Measurements from ENCODE around the gene TTBK1. TPM values are rescaled to one million over a fixed set of nuclear protein-coding genes. Genes with fewer than 3 reads are reported as not detected.

Gene TTBK1
- total RNA-seq, 1 experiment from 2014 or later, result 0.61 TPM

GRCh38 chr6:43241446-43241845, 1.8 kb upstream of the TTBK1 start:
- no peaks in the 10 kb centered on the region for H3K36me3 ChIP-seq (ENCODE audit: control insufficient read depth, insufficient read depth, low read length)
- no peaks in the 10 kb centered on the region for H3K4me1 ChIP-seq
- Mint-ChIP-seq H3K27ac (ENCODE audit: unreplicated experiment) (no peak overlapping the region), H3K4me3 (ENCODE audit: unreplicated experiment) (no peak overlapping the region), H3K9me3 (ENCODE audit: unreplicated experiment) (no peaks in the 10 kb centered on the region), H3K4me1 (ENCODE audit: low read depth, unreplicated experiment) (no peaks in the 10 kb centered on the region), H3K36me3 (ENCODE audit: insufficient read depth, unreplicated experiment) (no peaks in the 10 kb centered on the region), H3K27me3 (ENCODE audit: insufficient read depth, unreplicated experiment) (peaks cover 8% of the 10 kb centered on the region)
- TF ChIP-seq CTCF (IDR thresholded peaks at IDR 0.05; ENCODE audit: insufficient read depth in 1 of 2, low read depth in 1 of 2, low read length in 1 of 2, severe bottlenecking in 1 of 2, unreplicated experiment in 1 of 2), result no peak
- BruUV-seq (replicated peaks), result no TSS peak
- ChIA-PET POLR2A (no interaction called here), CTCF (interaction anchor here (0.6 kb wide), 1 partner anchor 12 kb away, joined by 4 read pairs; the partner anchor contains the start of gene DNPH1)
- H3K27me3 ChIP-seq (replicated peaks; ENCODE audit: control insufficient read depth, insufficient read depth, low read length), result no peaks in the 10 kb centered on the region; the same call in 1 of the 2 replicates
- intact Hi-C loops (cut with micrococcal nuclease; ENCODE audit: unreplicated experiment), result no loop called here
- DNase-seq, result no peak
- H3K4me3 ChIP-seq (ENCODE audit: low read depth, low read length), result no peak overlapping the region
- H3K9me3 ChIP-seq, result peaks cover 5% of the 10 kb centered on the region; the same call in 1 of the 2 replicates

DNA sequence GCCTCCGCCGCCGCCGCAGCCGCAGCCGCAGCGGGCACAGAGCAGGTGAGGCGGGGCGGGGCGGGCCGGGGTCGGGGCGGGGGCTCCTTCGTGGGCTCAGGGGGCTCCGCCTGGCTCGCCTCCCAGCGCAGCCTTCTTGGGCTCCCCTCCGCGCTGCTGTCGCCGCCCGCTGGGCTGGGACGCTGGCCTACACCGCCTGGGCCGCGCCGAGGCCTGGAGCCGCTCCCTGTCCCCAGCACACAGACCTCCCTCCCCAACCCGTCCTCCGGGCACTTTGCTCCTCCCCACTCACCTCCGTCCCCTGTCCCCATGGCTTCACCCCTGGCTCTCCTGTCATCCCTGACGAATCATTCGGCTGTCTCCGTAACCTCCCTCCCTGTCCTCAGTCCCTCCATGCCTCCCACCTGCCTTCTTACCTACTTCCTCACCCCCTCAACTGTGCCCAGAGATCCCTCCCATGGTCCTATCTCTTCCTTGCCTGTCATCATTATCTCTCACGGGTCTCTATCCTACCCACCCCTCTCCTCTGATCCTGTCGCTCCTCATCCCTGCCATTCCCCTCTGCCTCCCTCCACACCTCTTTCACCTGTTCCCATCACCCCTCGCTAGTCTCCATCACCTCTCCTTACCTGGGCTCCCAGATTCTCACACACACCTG, 512 bp downstream of the TTBK1 start:
- BruUV-seq (replicated peaks), result no TSS peak
- Mint-ChIP-seq H3K4me1 (ENCODE audit: low read depth, unreplicated experiment) (no peaks in the 10 kb centered on the region), H3K27ac (ENCODE audit: unreplicated experiment) (no peak overlapping the region), H3K36me3 (ENCODE audit: insufficient read depth, unreplicated experiment) (no peaks in the 10 kb centered on the region), H3K27me3 (ENCODE audit: insufficient read depth, unreplicated experiment) (peaks cover 8% of the 10 kb centered on the region), H3K9me3 (ENCODE audit: unreplicated experiment) (no peaks in the 10 kb centered on the region), H3K4me3 (ENCODE audit: unreplicated experiment) (no peak overlapping the region)
- H3K36me3 ChIP-seq (ENCODE audit: control insufficient read depth, insufficient read depth, low read length), result no peaks in the 10 kb centered on the region
- intact Hi-C loops (cut with micrococcal nuclease; ENCODE audit: unreplicated experiment), result no loop called here
- peaks cover 4% of the 10 kb centered on the region; the same call in 1 of the 2 replicates for H3K9me3 ChIP-seq
- no peaks in the 10 kb centered on the region; the same call in 1 of the 2 replicates for H3K27me3 ChIP-seq (replicated peaks; ENCODE audit: control insufficient read depth, insufficient read depth, low read length)
- CTCF ChIA-PET, result interaction anchor here (1.0 kb wide), 2 partner anchors 10 to 14 kb away, joined by 3 read pairs; partner anchors contain the start of gene DNPH1
- peaks cover 9% of the 10 kb centered on the region; the same call in 1 of the 2 replicates for H3K4me1 ChIP-seq
- DNase-seq, result no peak
- no peak overlapping the region for H3K4me3 ChIP-seq (ENCODE audit: low read depth, low read length)
- TF ChIP-seq CTCF (IDR thresholded peaks at IDR 0.05; ENCODE audit: insufficient read depth in 1 of 2, low read depth in 1 of 2, low read length in 1 of 2, severe bottlenecking in 1 of 2, unreplicated experiment in 1 of 2), result no peak
- POLR2A ChIA-PET, result no interaction called here

- CTCF ChIA-PET, result interaction anchor here (1.2 kb wide), 1 partner anchor 17 kb away, joined by 3 read pairs; the partner anchor contains the start of gene DNPH1
- Mint-ChIP-seq H3K4me3 (ENCODE audit: unreplicated experiment) (peak overlapping the region; percentile 65), H3K4me1 (ENCODE audit: low read depth, unreplicated experiment) (peaks cover 7% of the 10 kb centered on the region), H3K27me3 (ENCODE audit: insufficient read depth, unreplicated experiment) (peaks cover 5% of the 10 kb centered on the region), H3K27ac (ENCODE audit: unreplicated experiment) (no peak overlapping the region), H3K36me3 (ENCODE audit: insufficient read depth, unreplicated experiment) (no peaks in the 10 kb centered on the region), H3K9me3 (ENCODE audit: unreplicated experiment) (no peaks in the 10 kb centered on the region)
- no peaks in the 10 kb centered on the region for H3K9me3 ChIP-seq
- no peak for TF ChIP-seq CTCF (IDR thresholded peaks at IDR 0.05; ENCODE audit: insufficient read depth in 1 of 2, low read depth in 1 of 2, low read length in 1 of 2, severe bottlenecking in 1 of 2, unreplicated experiment in 1 of 2)
- no peaks in the 10 kb centered on the region; the same call in 1 of the 2 replicates for H3K27me3 ChIP-seq (replicated peaks; ENCODE audit: control insufficient read depth, insufficient read depth, low read length)
- H3K36me3 ChIP-seq (ENCODE audit: control insufficient read depth, insufficient read depth, low read length), result no peaks in the 10 kb centered on the region
- no peak for DNase-seq
- peaks cover 9% of the 10 kb centered on the region; the same call in 1 of the 2 replicates for H3K4me1 ChIP-seq
- intact Hi-C loops (cut with micrococcal nuclease; ENCODE audit: unreplicated experiment), result no loop called here
- peak overlapping the region; percentile 37 for H3K4me3 ChIP-seq (ENCODE audit: low read depth, low read length)
- BruUV-seq (replicated peaks), result no TSS peak
- POLR2A ChIA-PET, result interaction anchor here (0.6 kb wide), 1 partner anchor 1719 kb away, joined by 5 read pairs; no protein-coding TSS in a partner anchor
Observed at GRCh38 chr6:43246301-43247113, 3.2 kb downstream of the TTBK1 start.

All from Caco-2 (cell line).